Right kidney (tissue), 1 donor: ENCODE data around the gene FMNL2.

Experiments used
- DNase-seq: peaks from one replicate; pipeline ENCODE4 v3.0.0-alpha.2; 2016

Gene FMNL2

DNA sequence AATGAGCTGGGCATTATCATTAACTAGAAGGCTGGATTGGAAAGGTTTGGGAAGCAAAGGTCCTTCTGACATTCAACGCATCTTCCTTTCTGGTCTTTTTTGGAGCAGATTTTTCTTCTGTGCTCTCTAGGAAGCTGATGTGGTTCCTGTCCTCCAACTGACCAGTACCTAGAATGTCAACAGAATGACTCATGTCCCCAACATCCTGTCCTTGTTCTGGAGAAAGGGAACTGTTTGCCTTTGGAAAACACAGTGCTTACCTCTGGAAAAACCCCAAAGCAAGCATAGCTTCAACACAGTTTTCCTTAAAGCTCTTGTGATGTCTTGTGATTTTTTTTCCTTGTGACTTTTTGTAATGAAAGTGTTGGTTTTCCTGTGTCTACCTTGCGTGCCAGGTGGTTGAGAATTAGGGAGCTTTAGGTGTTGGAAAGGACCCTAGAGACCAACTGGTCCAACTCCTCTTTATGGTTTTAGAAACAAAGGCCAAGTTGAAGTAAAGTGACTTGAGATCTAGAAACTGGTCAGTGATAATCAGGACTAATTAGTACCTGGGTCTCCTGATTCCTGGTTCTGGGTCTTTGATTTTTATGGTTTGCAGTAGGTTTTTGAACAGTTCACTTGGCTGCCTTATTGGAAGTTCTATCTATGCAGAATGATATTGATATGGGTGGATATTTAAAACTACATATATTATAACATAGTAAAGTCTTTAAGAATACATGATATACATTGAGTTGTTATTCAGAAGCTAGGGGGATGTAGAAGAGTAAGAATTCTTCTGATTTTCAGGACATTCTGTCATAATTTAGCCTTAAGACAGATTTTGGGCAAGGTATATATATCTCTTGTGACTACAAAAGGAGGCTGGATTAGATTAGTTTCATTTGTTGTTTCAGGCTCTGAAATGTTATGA lies 70.5 kb downstream of the FMNL2 start:
- DNase-seq: no peak

- no peak for DNase-seq
These were observed 71.3 kb downstream of the FMNL2 start for GRCh38 chr2:152406119-152406835.

- no peak for DNase-seq
These were observed 71.8 kb downstream of the FMNL2 start for GRCh38 chr2:152406836-152407161.

GRCh38 chr2:152407204-152407721 lies 72.3 kb downstream of the FMNL2 start:
- DNase-seq: peak; percentile 48

GRCh38 chr2:152407806-152408205 lies 72.8 kb downstream of the FMNL2 start:
- DNase-seq: no peak

- no peak for DNase-seq
These were observed 73.3 kb downstream of the FMNL2 start for GRCh38 chr2:152408254-152408653.

DNA sequence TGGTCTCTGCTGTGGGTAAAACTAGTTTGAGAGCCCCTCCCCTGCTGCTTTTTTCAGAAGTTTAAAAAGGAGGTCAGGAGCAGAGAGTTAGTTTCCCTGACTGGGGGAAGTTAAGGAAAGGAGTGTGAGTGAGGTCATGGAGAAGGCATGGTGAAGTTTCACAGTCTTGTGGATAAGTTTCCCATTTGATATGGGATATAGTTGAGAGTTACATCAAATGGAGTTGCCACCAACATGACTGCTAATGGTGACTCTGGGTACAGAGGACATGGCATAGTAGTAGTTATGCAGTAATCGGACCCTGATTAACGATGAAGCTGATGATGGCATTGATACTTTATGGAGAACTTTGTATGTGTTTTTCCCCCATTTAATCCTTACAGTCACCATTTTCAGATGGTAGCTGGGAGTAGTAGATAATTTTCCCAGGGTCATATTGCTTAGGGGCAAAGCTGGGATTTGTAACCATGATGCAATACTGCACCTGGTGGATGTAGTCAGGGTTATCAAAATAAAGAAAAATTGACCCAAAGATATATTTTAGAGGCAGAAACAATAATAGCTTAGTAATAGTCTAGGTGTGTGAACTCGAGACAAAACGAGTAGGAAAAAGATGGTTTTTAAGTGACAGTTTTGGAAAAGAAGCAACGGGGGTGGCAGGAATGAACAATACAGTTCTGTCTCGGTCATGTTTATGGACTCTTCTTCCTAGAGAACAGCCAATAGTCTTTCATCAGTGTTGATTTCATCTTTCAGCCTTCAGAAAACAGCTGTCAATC lies 74.6 kb downstream of the FMNL2 start:
- no peak for DNase-seq

DNA sequence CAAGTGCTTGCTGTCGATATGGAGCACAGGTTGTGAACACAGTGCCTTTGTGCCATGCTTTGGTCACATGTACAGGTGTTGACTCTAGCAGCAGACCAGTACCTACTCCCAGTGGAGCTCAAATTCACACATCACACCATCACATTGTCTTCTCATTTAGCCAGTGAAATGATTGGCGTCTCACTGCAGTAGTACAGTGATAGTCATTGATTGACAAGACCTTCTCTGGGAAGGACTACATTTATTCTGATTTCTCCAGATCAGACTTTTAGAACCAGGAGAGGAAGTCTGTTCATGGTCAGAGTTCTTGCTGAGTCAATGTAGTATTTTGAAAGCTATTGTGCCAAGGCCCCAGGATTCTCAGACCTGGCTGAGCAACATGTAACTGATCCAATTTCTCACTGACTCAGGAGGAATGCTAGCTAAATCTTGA lies 75.2 kb downstream of the FMNL2 start:
- no peak for DNase-seq

DNA sequence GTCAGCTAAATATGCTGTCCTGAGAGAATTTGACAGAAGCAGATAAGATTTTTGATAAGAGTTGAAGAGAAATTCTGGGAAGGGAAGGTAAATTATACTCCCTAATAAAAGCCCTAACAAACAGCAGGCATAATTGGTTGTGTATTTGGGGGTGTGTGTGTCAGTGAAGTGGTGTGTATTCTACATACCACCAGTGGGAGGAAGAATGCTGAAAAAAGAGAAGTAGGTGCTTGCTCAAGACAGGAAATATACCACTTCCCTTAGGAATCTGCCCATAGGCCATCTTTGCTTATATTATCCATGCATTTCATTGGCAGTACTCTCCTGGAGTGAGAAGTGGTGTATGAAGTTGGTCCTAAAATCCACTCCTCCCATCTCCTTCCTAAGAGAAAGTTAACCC lies 76.2 kb downstream of the FMNL2 start:
- DNase-seq: no peak

- DNase-seq: no peak
These were observed 78.5 kb downstream of the FMNL2 start for GRCh38 chr2:152413228-152414030.

DNA sequence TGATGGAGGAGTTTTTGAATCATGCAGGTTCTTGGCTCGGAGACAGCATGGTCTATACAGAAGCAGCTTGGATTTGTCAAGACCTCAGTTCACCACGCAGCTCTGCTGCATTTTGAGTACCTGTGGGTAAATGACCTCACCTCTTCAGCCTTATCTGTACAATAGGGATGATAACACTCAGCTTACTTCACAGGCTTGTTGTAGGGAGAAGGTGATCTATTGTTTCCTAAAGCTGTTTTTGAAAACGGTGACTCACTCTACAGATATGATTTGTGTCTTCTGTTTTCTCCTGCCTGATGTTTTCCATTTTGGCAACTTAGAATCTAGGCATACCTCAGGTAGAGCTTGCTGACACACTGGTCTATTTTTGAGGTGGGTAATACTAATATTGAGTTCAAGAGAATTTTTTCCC lies 80.3 kb downstream of the FMNL2 start:
- no peak for DNase-seq

DNA sequence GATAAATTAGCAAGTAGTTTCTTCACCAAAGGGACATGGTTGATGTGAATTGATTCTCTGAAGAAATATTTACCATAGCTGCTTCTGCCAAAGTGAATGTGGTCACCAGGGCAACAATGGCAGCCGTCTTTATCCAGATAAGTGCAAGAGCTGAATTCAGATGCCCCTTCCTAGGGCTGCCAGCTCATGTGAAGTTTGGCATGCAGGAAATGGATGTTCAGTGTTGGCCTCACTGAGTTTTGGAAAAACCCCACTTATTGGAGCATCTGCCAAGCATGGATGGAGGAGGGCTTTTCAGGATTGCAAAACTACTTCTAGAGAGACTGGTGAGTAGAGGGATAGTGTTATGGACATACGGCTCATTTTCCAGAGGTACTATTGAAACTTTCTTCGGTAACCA lies 80.8 kb downstream of the FMNL2 start:
- DNase-seq: no peak

GRCh38 chr2:152418688-152419087 lies 83.7 kb downstream of the FMNL2 start:
- no peak for DNase-seq

DNA sequence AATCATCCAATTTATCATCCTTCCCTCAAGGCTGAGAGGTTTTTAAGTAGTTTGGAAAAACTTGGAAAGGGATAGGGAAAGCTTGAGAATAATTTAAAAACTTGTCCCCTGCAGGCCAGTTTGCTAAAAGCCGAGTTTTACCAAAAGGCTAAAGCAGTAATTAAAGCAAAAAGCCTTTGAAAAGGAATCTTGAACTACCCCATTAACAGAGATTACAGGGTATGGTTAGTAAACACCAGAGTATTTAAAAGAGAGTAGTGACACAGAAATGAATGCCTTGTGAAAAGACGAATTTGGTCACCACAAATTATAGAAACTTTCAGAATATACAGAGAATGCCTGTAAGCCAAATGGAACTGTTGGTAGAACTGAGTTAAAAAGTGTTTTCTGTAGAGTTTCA lies 85.0 kb downstream of the FMNL2 start:
- DNase-seq: no peak

- DNase-seq: no peak
These were observed 85.4 kb downstream of the FMNL2 start for GRCh38 chr2:152420363-152420762.

GRCh38 chr2:152420936-152421335 lies 86.0 kb downstream of the FMNL2 start:
- no peak for DNase-seq

DNA sequence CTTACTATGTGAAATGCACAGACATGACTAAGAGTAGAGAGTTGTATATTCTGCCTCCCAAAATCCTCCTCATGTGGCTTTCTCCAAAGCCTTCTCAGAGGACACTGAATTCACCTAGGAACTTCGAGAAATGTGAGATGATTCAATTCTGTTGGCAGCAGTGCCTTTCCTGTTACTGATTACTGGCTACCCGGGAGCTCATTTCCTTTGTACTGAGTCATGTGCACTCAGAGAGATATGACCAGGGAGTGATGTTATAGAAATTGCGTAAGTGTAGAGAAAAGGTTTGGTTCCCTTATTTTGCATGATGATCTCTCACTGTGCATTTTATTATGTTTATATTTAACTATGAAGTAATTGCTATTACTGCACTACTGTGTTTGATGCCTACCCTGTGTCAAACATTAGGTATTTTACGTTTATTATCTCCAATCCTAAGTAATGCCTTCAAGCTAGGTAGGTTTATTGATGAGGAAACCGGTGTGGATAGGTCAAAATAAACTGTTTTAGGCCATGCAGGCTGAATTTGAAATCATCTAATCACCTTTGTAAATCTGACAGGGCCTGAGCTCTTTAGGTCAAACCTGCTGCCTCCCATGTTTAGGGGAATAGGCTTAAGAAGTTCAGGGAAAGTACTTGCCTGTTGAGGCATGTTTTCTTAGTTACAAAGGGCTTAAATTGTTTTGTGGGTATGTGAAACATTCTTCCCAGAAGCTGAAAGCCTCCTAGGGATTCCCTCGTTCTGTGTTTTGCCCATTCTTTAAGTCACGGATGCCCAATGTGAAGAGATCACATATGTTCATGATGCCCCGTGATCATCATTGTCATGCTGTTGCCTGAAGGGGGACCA lies 86.8 kb downstream of the FMNL2 start:
- DNase-seq: no peak

- DNase-seq: no peak
These were observed 88.7 kb downstream of the FMNL2 start for GRCh38 chr2:152423684-152424083.

GRCh38 chr2:152425765-152426727 lies 91.1 kb downstream of the FMNL2 start:
- no peak for DNase-seq

DNA sequence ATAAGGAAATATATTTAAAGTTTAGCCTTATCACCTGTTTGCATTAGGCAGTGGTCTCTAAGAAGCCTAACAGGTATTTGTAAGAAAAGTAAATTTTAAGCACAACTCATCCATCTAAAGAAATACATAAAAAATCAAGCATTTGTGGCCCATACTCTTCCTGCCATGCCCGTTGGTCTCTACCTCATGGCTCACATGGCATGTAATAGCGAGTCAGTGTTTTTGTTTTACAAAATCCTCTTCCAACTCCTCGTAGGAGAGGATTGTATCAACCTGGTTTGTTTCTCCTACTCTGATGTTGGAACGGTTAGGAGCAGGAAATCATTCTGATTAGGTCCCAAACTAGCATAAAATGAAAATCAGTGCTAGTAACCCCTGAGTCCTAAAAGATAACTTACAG lies 91.8 kb downstream of the FMNL2 start:
- no peak for DNase-seq
